SH-SY5Y (cell line): ENCODE measurements around the gene UBAC2.

Experiments
- GATA2 ChIP-seq: IDR thresholded peaks from 2 replicates; pipeline ENCODE4 v1.6.1; 2011; ENCODE audit warnings: mild to moderate bottlenecking, low read depth, low read length
- GATA3 ChIP-seq: IDR thresholded peaks from 2 replicates; pipeline ENCODE4 v1.6.1; 2011; ENCODE audit warnings: low read depth, mild to moderate bottlenecking, low read length, moderate library complexity

GRCh38 chr13:99414048-99414995 lies 213.7 kb downstream of the UBAC2 start:
- TF ChIP-seq GATA2 (no peak), GATA3 (no peak)
